Stimulated activated CD4-positive, alpha-beta T cell treated with anti-CD3 and anti-CD28 coated beads, TNF-alpha, amount 100 ng/mL, for 48 hours (primary cell): ENCODE measurements around the gene BMP5.

Source experiments
- DNase-seq, 3 donors: peaks; one replicate each; pipeline ENCODE4 v3.0.0-alpha.2; 2020; ENCODE audit warnings: low read depth in 3 of 3

BMP5 gene

GRCh38 chr6:55812509-55812908 lies 62.9 kb downstream of the BMP5 start:
- no peak for DNase-seq

- no peak for DNase-seq
Observed at GRCh38 chr6:55811074-55811473, 64.3 kb downstream of the BMP5 start.

- no peak for DNase-seq
Observed at GRCh38 chr6:55802259-55802658, 73.1 kb downstream of the BMP5 start.

GRCh38 chr6:55798571-55798970 lies 76.8 kb downstream of the BMP5 start:
- no peak for DNase-seq

- DNase-seq, result no peak
Observed at GRCh38 chr6:55794136-55794812, 81.1 kb downstream of the BMP5 start.

GRCh38 chr6:55785273-55785672 lies 90.1 kb downstream of the BMP5 start:
- DNase-seq, result no peak

DNA sequence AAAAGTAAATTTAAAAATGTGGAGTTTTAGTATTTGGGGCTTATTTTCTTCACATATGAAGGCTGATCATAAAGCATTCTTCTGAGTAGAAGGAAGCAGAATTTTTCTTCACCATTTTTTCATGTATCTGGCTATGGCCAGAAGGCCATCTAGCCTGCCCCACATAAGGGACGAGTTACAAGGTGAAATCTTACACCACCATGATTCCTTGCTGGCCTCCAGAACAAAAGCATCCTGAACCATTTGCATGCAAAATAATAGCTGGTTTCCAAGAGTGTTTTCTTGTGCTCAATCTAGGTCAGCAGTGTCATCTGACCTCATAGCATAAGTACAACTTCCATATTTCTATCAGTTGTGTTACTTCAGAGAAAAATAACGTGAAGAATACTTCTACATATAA lies 93.1 kb downstream of the BMP5 start:
- DNase-seq, result no peak

DNA sequence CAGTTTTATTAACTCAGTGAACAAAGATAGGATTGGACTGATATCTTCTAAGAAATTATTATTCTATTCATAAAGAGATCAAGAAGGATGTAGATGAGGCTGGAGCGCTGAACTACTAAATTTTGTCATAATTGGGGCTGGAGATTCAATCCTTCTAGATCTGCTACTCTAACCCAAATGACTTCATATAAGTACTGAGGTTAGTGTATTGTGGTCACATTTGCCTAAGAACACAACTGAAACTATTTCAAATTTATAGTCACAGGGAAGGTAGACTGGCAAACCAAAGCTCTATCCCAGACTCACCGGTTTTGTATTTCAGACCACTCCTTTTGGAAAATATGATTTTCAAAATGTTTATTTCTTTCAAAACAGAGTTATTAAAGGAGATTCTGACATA lies 96.7 kb downstream of the BMP5 start:
- no peak for DNase-seq

- DNase-seq, result no peak
Observed at GRCh38 chr6:55777469-55777868, 97.9 kb downstream of the BMP5 start.

- DNase-seq, result no peak
Observed at GRCh38 chr6:55776113-55776512, 99.3 kb downstream of the BMP5 start.

DNA sequence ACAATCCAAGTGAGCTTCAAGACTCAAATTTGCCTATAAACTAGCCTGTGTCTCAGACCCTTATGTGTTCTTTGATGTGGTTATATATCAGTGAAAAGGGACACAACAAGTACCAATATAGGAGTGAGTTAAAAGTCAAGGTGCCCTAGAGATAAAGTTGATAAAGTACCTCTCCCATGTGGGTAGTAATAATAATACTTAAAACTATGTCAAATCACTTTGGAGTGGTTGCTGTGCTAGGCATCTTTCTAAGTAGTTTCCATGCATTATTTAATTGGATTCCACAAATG lies 100.4 kb downstream of the BMP5 start:
- DNase-seq, result no peak

GRCh38 chr6:55774286-55775028 lies 100.9 kb downstream of the BMP5 start:
- DNase-seq, result no peak

DNA sequence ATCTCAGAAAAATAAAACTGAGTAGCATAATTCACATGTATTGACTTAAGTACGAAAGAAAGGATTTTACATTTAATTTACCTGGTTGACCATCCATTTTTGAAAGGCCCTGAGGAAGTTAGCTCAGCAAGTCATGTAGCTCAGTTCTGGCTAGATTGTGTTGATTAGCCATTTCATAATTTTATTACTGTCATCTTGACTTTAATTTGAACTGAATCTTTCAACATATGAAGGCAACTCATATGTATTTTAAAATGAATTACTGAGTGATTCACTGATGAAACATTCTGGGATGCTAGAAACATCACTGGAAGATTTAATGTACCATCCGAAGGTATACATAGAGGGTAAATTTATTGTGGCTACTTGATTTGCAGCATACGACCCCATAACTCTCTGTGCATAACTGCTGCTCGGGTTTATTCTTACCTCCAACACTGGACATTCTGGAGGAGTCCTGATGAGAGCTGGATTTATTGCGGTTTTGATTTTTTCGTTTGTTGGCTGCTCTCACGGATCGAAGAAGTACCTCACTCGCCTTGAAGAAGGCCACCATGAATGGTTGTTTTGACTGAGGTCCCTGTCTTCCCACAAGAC lies 101.7 kb downstream of the BMP5 start:
- DNase-seq, result no peak

GRCh38 chr6:55772730-55773129 lies 102.7 kb downstream of the BMP5 start:
- DNase-seq, result no peak

- no peak for DNase-seq
Observed at GRCh38 chr6:55759536-55759935, 115.9 kb downstream of the BMP5 start.

DNA sequence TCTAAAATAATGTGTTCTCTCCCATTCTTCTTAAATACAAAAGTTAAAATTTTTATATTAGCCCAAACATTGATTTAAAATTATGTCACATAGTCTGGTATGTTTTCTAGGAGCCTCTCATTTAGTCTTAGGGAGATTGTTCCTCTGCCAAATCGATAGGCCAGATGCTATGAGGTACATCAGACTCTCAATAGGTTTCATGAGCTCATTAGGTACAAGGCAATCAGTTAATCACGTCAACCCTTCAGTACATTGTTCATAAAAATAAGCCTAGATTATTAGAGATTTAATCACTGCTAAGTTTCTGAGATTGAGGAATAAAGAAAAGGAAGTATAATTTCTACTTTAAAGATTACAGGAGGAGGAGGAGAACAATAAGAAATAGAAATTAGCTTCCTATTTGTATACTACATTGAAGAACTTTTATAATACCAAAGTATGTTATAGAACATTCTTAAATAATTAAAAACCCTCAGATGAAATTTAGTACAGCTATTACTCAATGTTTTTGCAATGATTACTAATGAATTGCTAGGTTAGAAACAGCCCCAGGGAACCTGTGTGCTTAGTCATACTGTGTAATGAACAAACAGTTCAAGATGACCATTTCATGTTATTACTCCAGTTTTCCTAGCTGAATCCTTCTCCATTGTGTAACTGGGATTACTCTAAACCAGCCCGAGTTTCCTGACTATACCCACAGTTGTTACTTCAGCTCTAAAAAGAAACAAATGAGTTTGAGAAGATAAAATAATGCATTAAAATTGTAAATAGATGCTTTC lies 117.0 kb downstream of the BMP5 start:
- DNase-seq, result no peak

DNA sequence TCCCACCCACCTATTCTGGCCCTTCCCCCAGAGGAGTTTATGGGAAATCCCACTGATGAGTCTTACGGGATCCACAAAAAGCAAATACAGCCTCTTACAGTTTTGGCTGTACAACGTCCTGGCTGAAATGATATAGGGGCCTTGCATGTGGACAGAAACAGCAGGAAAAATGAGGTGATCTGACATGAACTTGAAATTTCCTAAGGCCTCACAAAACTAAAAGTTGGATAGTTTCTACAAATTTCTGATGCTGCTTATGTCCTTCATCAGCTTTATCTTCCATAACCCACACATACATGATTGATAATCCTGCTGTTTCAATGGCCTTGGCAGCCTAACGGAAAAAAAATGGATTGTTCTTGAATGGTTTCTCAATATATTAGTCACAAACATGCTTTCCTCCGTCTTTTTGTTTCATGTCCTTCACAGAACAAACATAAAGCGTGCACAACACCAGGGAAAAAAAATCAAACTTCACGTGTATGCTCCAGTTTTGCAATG lies 118.8 kb downstream of the BMP5 start:
- DNase-seq, result no peak

- DNase-seq, result no peak
Observed at GRCh38 chr6:55748880-55749279, 126.5 kb downstream of the BMP5 start.

DNA sequence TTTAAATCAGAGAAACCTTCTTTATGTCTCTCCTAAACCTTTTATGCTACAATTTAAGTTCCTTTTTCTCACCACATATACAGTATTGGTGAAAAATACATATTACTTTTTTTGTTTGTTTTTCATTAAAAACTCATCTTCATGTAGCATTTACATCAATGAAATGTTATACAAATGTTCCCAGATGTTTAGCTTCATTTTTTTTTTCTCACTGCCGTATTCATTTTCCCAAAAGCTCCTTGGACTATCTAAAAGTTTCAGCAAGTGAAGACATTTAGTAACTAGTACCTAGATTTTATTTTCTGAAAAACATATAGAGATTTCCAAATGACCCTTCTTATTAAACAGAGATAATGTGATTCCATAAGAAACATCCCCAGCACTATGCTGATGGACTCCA lies 128.9 kb downstream of the BMP5 start:
- no peak for DNase-seq

- DNase-seq, result no peak
Observed at GRCh38 chr6:55734256-55734655, 141.1 kb downstream of the BMP5 start.

- DNase-seq, result no peak
Observed at GRCh38 chr6:55729665-55730064, 145.7 kb downstream of the BMP5 start.

DNA sequence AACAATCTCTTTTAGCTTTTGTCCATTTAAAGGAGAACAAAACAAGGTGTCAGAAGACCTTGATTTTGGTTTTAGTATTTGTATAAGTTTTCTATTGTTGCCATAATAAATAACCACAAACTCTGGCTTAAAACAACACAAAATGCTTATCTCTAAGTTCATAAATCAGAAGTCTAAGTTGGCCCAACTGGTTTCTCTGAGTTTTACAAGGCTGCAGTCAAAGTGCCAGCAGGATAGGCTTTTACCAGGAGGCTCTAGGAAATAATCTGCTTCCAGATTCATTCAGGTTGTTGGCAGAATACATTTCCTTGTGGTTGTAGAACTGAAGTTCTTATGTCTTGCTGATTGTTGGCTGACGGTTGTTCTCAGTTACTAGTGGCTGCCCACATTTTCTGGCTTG lies 149.2 kb downstream of the BMP5 start:
- DNase-seq, result no peak
